HEK293T (cell line): ENCODE results near the gene LARGE1.

Experiments
- BHLHE40 ChIP-seq: fragments of 450-650 bp; IDR thresholded peaks from 2 replicates; pipeline ENCODE4 v1.6.1; 2016; ENCODE audit warnings: mild to moderate bottlenecking, moderate library complexity, borderline replicate concordance
- CTBP1 ChIP-seq: fragments of 450-650 bp; IDR thresholded peaks from 2 replicates; pipeline ENCODE4 v1.6.1; 2016; ENCODE audit warnings: borderline replicate concordance
- FOXA1 ChIP-seq: fragments of 450-650 bp; IDR thresholded peaks from 2 replicates; pipeline ENCODE4 v1.6.1; 2016; ENCODE audit warnings: mild to moderate bottlenecking
- FOXM1 ChIP-seq: fragments of 450-650 bp; IDR thresholded peaks from 2 replicates; pipeline ENCODE4 v1.6.1; 2017; ENCODE audit warnings: mild to moderate bottlenecking, borderline replicate concordance
- HDGF ChIP-seq: fragments of 450-650 bp; IDR thresholded peaks from 2 replicates; pipeline ENCODE4 v1.6.1; 2017; ENCODE audit warnings: antibody characterized with exemption, borderline replicate concordance
- L3MBTL2 ChIP-seq: fragments of 450-650 bp; conservative IDR thresholded peaks from 2 replicates; pipeline ENCODE4 v1.6.1; 2016; ENCODE audit warnings: mild to moderate bottlenecking
- NFRKB ChIP-seq: fragments of 450-650 bp; IDR thresholded peaks from 2 replicates; pipeline ENCODE4 v1.6.1; 2016; ENCODE audit warnings: mild to moderate bottlenecking, moderate library complexity
- SP1 ChIP-seq: fragments of 450-650 bp; IDR thresholded peaks from 2 replicates; pipeline ENCODE4 v1.6.1; 2017
- SUZ12 ChIP-seq: fragments of 450-650 bp; IDR thresholded peaks from 2 replicates; pipeline ENCODE4 v1.6.1; 2016; ENCODE audit warnings: mild to moderate bottlenecking
- TARDBP ChIP-seq: fragments of 450-650 bp; IDR thresholded peaks from 2 replicates; pipeline ENCODE4 v1.6.1; 2016

DNA sequence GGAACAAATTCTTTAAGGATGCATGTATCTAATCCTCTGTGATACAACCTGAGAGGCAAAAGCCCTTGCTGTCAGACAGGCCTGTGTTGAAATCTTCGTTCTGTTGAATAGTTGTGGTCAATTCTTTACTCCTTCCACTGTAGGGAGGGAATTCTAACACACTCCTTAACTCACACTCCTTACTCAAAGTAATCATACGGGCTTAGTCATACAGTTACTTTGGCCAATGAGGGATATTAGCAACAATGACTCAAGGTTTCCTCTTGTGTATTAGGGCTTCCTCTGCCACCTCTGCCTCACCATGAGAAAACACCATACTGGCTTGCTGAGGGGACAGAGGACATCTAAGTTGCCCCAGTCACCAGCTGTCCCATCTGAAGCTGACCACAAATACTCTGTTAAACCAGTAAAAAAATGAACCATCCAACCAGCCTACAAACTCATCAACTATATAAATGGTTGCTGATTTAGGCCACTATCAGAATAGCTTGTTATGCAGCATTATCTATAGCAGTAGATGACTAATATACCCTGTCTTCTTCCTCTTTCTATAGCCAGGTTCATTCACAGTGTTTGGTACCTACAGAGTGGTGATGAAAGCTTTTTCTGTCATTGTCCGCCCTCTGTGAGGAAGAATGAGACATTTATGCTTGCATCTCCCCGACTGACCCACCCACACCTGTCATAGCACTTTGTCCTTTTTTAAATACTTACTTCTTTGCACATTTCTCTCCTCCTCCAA, 539.3 kb downstream of the LARGE1 start:
- TF ChIP-seq L3MBTL2 (no peak), NFRKB (no peak), BHLHE40 (no peak), FOXM1 (no peak), TARDBP (no peak), SUZ12 (no peak), SP1 (no peak), HDGF (no peak), FOXA1 (no peak), CTBP1 (no peak)
